HEK293 (cell line): ENCODE measurements around the gene TIPRL.

ENCODE experiments used
- ZBTB8A ChIP-seq: fragments of 450-650 bp; formaldehyde crosslinking; IDR thresholded peaks from 2 replicates; pipeline ENCODE4 v1.5.1; 2016; ENCODE audit warnings: missing biosample characterization, missing genetic modification characterization
- ZNF138 ChIP-seq: fragments of 450-650 bp; formaldehyde crosslinking; IDR thresholded peaks from 2 replicates; pipeline ENCODE4 v1.5.1; 2016; ENCODE audit warnings: missing biosample characterization, missing genetic modification characterization, borderline replicate concordance
- ZNF544 ChIP-seq: fragments of 450-650 bp; formaldehyde crosslinking; IDR thresholded peaks from 2 replicates; pipeline ENCODE4 v1.5.0; 2017; ENCODE audit warnings: missing biosample characterization, missing genetic modification characterization
- TF ChIP-seq, protein P1 (sequence below): fragments of 450-650 bp; formaldehyde crosslinking; IDR thresholded peaks from 2 replicates; pipeline ENCODE4 v1.5.1; 2016; ENCODE audit warnings: missing biosample characterization, missing genetic modification characterization
- TF ChIP-seq, protein P2 (sequence below): fragments of 450-650 bp; formaldehyde crosslinking; IDR thresholded peaks from 2 replicates; pipeline ENCODE4 v1.5.1; 2016; ENCODE audit warnings: missing biosample characterization, missing genetic modification characterization

DNA sequence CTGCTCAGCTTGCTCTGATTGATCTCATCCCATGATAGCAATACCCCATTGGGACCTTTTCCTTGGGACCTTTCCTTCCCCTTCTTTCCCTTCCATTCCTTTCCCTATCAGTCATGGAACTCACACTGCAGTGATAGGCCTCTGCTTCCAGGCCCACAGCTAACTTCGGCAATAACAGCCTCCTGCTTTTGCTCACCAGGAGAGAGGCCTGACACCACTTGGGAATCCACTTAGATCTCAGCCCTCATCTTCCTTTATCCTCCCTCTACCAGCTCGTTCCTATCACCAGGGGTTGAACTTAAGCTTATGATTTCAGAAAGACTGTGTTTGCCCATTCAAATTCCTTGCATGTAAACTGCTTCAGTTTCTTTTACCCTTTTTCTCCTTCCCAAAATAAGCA is 11.0 kb upstream of the TIPRL start:
- TF ChIP-seq ZNF138 (tag by site-specific recombination) (no peak), ZNF544 (tag by site-specific recombination) (no peak), ZBTB8A (tag by site-specific recombination) (no peak)
- TF ChIP-seq, protein P1, sequence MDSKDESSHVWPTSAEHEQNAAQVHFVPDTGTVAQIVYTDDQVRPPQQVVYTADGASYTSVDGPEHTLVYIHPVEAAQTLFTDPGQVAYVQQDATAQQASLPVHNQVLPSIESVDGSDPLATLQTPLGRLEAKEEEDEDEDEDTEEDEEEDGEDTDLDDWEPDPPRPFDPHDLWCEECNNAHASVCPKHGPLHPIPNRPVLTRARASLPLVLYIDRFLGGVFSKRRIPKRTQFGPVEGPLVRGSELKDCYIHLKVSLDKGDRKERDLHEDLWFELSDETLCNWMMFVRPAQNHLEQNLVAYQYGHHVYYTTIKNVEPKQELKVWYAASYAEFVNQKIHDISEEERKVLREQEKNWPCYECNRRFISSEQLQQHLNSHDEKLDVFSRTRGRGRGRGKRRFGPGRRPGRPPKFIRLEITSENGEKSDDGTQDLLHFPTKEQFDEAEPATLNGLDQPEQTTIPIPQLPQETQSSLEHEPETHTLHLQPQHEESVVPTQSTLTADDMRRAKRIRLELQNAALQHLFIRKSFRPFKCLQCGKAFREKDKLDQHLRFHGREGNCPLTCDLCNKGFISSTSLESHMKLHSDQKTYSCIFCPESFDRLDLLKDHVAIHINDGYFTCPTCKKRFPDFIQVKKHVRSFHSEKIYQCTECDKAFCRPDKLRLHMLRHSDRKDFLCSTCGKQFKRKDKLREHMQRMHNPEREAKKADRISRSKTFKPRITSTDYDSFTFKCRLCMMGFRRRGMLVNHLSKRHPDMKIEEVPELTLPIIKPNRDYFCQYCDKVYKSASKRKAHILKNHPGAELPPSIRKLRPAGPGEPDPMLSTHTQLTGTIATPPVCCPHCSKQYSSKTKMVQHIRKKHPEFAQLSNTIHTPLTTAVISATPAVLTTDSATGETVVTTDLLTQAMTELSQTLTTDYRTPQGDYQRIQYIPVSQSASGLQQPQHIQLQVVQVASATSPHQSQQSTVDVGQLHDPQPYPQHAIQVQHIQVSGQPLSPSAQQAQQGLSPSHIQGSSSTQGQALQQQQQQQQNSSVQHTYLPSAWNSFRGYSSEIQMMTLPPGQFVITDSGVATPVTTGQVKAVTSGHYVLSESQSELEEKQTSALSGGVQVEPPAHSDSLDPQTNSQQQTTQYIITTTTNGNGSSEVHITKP: no peak
- TF ChIP-seq, protein P2, sequence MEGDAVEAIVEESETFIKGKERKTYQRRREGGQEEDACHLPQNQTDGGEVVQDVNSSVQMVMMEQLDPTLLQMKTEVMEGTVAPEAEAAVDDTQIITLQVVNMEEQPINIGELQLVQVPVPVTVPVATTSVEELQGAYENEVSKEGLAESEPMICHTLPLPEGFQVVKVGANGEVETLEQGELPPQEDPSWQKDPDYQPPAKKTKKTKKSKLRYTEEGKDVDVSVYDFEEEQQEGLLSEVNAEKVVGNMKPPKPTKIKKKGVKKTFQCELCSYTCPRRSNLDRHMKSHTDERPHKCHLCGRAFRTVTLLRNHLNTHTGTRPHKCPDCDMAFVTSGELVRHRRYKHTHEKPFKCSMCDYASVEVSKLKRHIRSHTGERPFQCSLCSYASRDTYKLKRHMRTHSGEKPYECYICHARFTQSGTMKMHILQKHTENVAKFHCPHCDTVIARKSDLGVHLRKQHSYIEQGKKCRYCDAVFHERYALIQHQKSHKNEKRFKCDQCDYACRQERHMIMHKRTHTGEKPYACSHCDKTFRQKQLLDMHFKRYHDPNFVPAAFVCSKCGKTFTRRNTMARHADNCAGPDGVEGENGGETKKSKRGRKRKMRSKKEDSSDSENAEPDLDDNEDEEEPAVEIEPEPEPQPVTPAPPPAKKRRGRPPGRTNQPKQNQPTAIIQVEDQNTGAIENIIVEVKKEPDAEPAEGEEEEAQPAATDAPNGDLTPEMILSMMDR (tag by site-specific recombination): no peak
